ENCODE measurements around the gene NRG3.

DNA sequence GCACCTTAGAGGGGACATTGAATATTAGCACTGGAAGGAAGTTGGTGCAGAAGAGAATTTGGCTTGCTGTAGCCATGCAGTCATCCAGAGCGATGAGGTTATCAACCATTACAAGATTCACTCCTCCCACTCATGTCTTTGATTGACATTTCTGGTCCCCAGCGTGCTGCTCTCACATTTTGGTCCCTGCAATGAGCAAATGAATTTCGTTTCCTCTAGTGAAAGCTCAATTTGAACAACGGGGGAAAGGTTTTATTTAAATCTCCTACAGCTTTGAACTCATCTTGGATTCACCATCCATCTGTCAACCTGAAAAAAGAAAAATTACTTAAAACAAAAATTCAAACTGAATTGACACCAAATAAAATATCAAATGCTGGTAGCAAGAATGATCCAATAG is 975.2 kb downstream of the NRG3 start:
- TF ChIP-seq, protein P1, sequence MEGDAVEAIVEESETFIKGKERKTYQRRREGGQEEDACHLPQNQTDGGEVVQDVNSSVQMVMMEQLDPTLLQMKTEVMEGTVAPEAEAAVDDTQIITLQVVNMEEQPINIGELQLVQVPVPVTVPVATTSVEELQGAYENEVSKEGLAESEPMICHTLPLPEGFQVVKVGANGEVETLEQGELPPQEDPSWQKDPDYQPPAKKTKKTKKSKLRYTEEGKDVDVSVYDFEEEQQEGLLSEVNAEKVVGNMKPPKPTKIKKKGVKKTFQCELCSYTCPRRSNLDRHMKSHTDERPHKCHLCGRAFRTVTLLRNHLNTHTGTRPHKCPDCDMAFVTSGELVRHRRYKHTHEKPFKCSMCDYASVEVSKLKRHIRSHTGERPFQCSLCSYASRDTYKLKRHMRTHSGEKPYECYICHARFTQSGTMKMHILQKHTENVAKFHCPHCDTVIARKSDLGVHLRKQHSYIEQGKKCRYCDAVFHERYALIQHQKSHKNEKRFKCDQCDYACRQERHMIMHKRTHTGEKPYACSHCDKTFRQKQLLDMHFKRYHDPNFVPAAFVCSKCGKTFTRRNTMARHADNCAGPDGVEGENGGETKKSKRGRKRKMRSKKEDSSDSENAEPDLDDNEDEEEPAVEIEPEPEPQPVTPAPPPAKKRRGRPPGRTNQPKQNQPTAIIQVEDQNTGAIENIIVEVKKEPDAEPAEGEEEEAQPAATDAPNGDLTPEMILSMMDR (IDR thresholded peaks at IDR 0.05; ENCODE audit: control extremely low read depth in 1 of 3, insufficient read depth in 1 of 3, low read depth in 1 of 3, low read length in 3 of 3) = no peak
- TF ChIP-seq POLR2A (IDR thresholded peaks at IDR 0.05; ENCODE audit: control extremely low read depth in 1 of 2, low read depth in 2 of 2, low read length in 2 of 2) (no peak), EP300 (IDR thresholded peaks at IDR 0.05; ENCODE audit: borderline replicate concordance in 1 of 2, low read depth in 2 of 2, low read length in 2 of 2) (no peak), JUND (IDR thresholded peaks at IDR 0.05; ENCODE audit: low read length) (no peak), RNF2 (IDR thresholded peaks at IDR 0.05; ENCODE audit: borderline replicate concordance, low read depth, low read length, missing control alignments, poor library complexity, severe bottlenecking) (no peak), GTF2F1 (IDR thresholded peaks at IDR 0.05; ENCODE audit: borderline replicate concordance, low read depth, low read length) (no peak), BACH1 (IDR thresholded peaks at IDR 0.05; ENCODE audit: low read length) (no peak)
